HEK293 (cell line): Measurements from ENCODE around the gene HIBCH.

ENCODE experiments used
- CTCF ChIA-PET: fragments of 350-600 bp; formaldehyde crosslinking; extraction: SDS; loops from one replicate; lab custom pipeline; 2021; ENCODE audit warnings: antibody characterized with exemption; lab: Yijun Ruan, JAX
- POLR2A ChIA-PET: fragments of 300-600 bp; formaldehyde crosslinking; extraction: SDS; loops from one replicate; lab custom pipeline; 2020; ENCODE audit warnings: antibody characterized with exemption, inconsistent platforms; lab: Yijun Ruan, JAX
- H3K27ac ChIP-seq: fragments of 200-500 bp; sonication (Bioruptor generic); 2 replicates; pipeline ENCODE4 v1.5.1; 2014; ENCODE audit warnings: low read depth, low read length, control low read depth, inconsistent platforms; ENCODE audit errors: extremely low read depth
- H3K36me3 ChIP-seq, 2 experiments: fragments of 200-500 bp in 1 of 2; sonication (Bioruptor generic) in 1 of 2; 1 replicate in 1 of 2; 2 replicates in 1 of 2; pipeline ENCODE4 v1.5.1; 2014 to 2017; ENCODE audit warnings: inconsistent platforms in 2 of 2, low read length in 2 of 2; ENCODE audit not compliant: control insufficient read depth in 2 of 2, insufficient read depth in 1 of 2
- H3K4me1 ChIP-seq: fragments of 200-500 bp; sonication (Bioruptor generic); 2 replicates; pipeline ENCODE4 v1.5.1; 2014; ENCODE audit warnings: mild to moderate bottlenecking, low read length, inconsistent platforms; ENCODE audit not compliant: control insufficient read depth, insufficient read depth
- H3K4me3 ChIP-seq: 2 replicates; pipeline ENCODE4 v1.5.1; 2011; ENCODE audit warnings: low read depth, mild to moderate bottlenecking, control low read depth, low read length, moderate library complexity
- H3K9me3 ChIP-seq: fragments of 200-500 bp; sonication (Bioruptor generic); 2 replicates; pipeline ENCODE4 v1.5.1; 2014; ENCODE audit warnings: low read depth, low read length, inconsistent platforms; ENCODE audit not compliant: control insufficient read depth, insufficient read depth
- ATF2 ChIP-seq: fragments of 450-650 bp; formaldehyde crosslinking; IDR thresholded peaks from 2 replicates; pipeline ENCODE4 v1.5.1; 2016; ENCODE audit warnings: missing biosample characterization, missing genetic modification characterization, low read depth
- EGR2 ChIP-seq: fragments of 450-650 bp; formaldehyde crosslinking; IDR thresholded peaks from 2 replicates; pipeline ENCODE4 v1.5.1; 2016; ENCODE audit warnings: low read depth, missing biosample characterization, missing genetic modification characterization
- HOXA7 ChIP-seq: sonication (generic); formaldehyde crosslinking; IDR thresholded peaks from 2 replicates; pipeline ENCODE4 v1.8.1; 2022; ENCODE audit warnings: missing genetic modification reagents, borderline replicate concordance
- PATZ1 ChIP-seq: fragments of 450-650 bp; formaldehyde crosslinking; IDR thresholded peaks from 2 replicates; pipeline ENCODE4 v1.5.1; 2016; ENCODE audit warnings: missing biosample characterization, missing genetic modification characterization
- PRDM6 ChIP-seq: fragments of 450-650 bp; formaldehyde crosslinking; IDR thresholded peaks from 2 replicates; pipeline ENCODE4 v1.5.1; 2017; ENCODE audit warnings: missing biosample characterization, missing genetic modification characterization
- YY1 ChIP-seq: fragments of 450-650 bp; formaldehyde crosslinking; IDR thresholded peaks from 2 replicates; pipeline ENCODE4 v1.5.1; 2018; ENCODE audit warnings: missing biosample characterization, missing genetic modification characterization
- YY2 ChIP-seq: fragments of 450-650 bp; formaldehyde crosslinking; IDR thresholded peaks from 2 replicates; pipeline ENCODE4 v1.5.1; 2016; ENCODE audit warnings: missing biosample characterization, missing genetic modification characterization
- ZBTB11 ChIP-seq: fragments of 450-650 bp; formaldehyde crosslinking; conservative IDR thresholded peaks from 2 replicates; pipeline ENCODE4 v1.5.1; 2016; ENCODE audit warnings: low read depth, missing biosample characterization, missing genetic modification characterization
- ZNF10 ChIP-seq: fragments of 450-650 bp; formaldehyde crosslinking; IDR thresholded peaks from 2 replicates; pipeline ENCODE4 v1.5.1; 2017; ENCODE audit warnings: missing biosample characterization, missing genetic modification characterization
- ZNF148 ChIP-seq: fragments of 450-650 bp; formaldehyde crosslinking; IDR thresholded peaks from 2 replicates; pipeline ENCODE4 v1.5.0; 2017; ENCODE audit warnings: missing biosample characterization, missing genetic modification characterization, borderline replicate concordance
- ZNF529 ChIP-seq: fragments of 450-650 bp; formaldehyde crosslinking; IDR thresholded peaks from 2 replicates; pipeline ENCODE4 v1.5.1; 2017; ENCODE audit warnings: missing genetic modification characterization, missing biosample characterization; ENCODE audit not compliant: insufficient replicate concordance
- ZNF623 ChIP-seq: fragments of 450-650 bp; formaldehyde crosslinking; IDR thresholded peaks from 2 replicates; pipeline ENCODE4 v1.5.1; 2016; ENCODE audit warnings: missing biosample characterization, missing genetic modification characterization
- ZNF707 ChIP-seq: fragments of 450-650 bp; formaldehyde crosslinking; IDR thresholded peaks from 2 replicates; pipeline ENCODE4 v1.5.1; 2016; ENCODE audit warnings: missing biosample characterization, missing genetic modification characterization
- ZNF792 ChIP-seq: fragments of 450-650 bp; formaldehyde crosslinking; IDR thresholded peaks from 2 replicates; pipeline ENCODE4 v1.5.1; 2016; ENCODE audit warnings: missing biosample characterization, missing genetic modification characterization
- ZSCAN18 ChIP-seq: fragments of 450-650 bp; formaldehyde crosslinking; IDR thresholded peaks from 2 replicates; pipeline ENCODE4 v1.5.1; 2016; ENCODE audit warnings: missing biosample characterization, missing genetic modification characterization
- ZSCAN30 ChIP-seq: fragments of 450-650 bp; IDR thresholded peaks from 2 replicates; pipeline ENCODE4 v1.5.1; 2018; ENCODE audit warnings: missing biosample characterization, mild to moderate bottlenecking, missing genetic modification characterization, moderate library complexity
- ZSCAN5A ChIP-seq: fragments of 450-650 bp; formaldehyde crosslinking; IDR thresholded peaks from 2 replicates; pipeline ENCODE4 v1.5.1; 2016; ENCODE audit warnings: missing biosample characterization, missing genetic modification characterization

HIBCH gene

GRCh38 chr2:190209559-190209958 is 110.1 kb downstream of the HIBCH start:
- POLR2A ChIA-PET: no interaction called here
- TF ChIP-seq ZNF707 (tag by site-specific recombination) (no peak), ZBTB11 (tag by site-specific recombination) (no peak), PRDM6 (no peak), ZNF10 (tag by site-specific recombination) (no peak), ZNF148 (tag by site-specific recombination) (no peak), ZNF623 (tag by site-specific recombination) (no peak), ZNF529 (tag by site-specific recombination) (no peak), ZNF792 (tag by site-specific recombination) (no peak), YY1 (tag by site-specific recombination) (no peak), EGR2 (tag by site-specific recombination) (no peak), PATZ1 (tag by site-specific recombination) (no peak)
- TF ChIP-seq, all 188 proteins: peak for 0
- CTCF ChIA-PET: interaction anchor here (0.7 kb wide), 1 partner anchor 613 kb away, joined by 5 read pairs; no protein-coding TSS in a partner anchor
- Histone ChIP-seq H3K36me3 (peaks cover 0 to 9% of the 10 kb centered on the region in 2 experiments; a peak in 1 of 3 replicates), H3K27ac (no peak overlapping the region), H3K4me3 (no peak overlapping the region), H3K4me1 (no peaks in the 10 kb centered on the region), H3K9me3 (no peaks in the 10 kb centered on the region)

GRCh38 chr2:190207930-190208329 is 111.7 kb downstream of the HIBCH start:
- Histone ChIP-seq H3K9me3 (no peaks in the 10 kb centered on the region), H3K4me3 (no peak overlapping the region), H3K27ac (no peak overlapping the region), H3K36me3 (peaks cover 0 to 13% of the 10 kb centered on the region in 2 experiments; a peak in 1 of 3 replicates), H3K4me1 (no peaks in the 10 kb centered on the region)
- CTCF ChIA-PET: no interaction called here
- POLR2A ChIA-PET: no interaction called here
- no peak for TF ChIP-seq ZSCAN5A
- TF ChIP-seq ATF2 (tag by site-specific recombination): no peak
- TF ChIP-seq ZSCAN30 (tag by site-specific recombination): no peak
- TF ChIP-seq HOXA7 (CRISPR knock-in tag): no peak
- no peak for TF ChIP-seq ZSCAN18 (tag by site-specific recombination)
- no peak for TF ChIP-seq YY2
